GM19099 (cell line): ENCODE measurements around the gene FKTN.

Source experiments
- POLR2A ChIP-seq: IDR thresholded peaks from 3 replicates; pipeline ENCODE4 v1.6.1; 2011; ENCODE audit warnings: low read depth; ENCODE audit not compliant: insufficient read length; ENCODE audit errors: extremely low read depth

FKTN gene

GRCh38 chr9:105632807-105633206 is 74.9 kb downstream of the FKTN start:
- no peak for TF ChIP-seq POLR2A

GRCh38 chr9:105633411-105633810 is 75.5 kb downstream of the FKTN start:
- no peak for TF ChIP-seq POLR2A

GRCh38 chr9:105636331-105636730 is 78.4 kb downstream of the FKTN start:
- no peak for TF ChIP-seq POLR2A

- no peak for TF ChIP-seq POLR2A
Observed at GRCh38 chr9:105637787-105638395, 80.0 kb downstream of the FKTN start.

GRCh38 chr9:105639936-105640335 is 82.0 kb downstream of the FKTN start:
- TF ChIP-seq POLR2A, result no peak

GRCh38 chr9:105643795-105644194 is 85.9 kb downstream of the FKTN start:
- no peak for TF ChIP-seq POLR2A

- TF ChIP-seq POLR2A, result no peak
Observed at GRCh38 chr9:105646879-105647594, 89.1 kb downstream of the FKTN start.

GRCh38 chr9:105647595-105648349 is 89.8 kb downstream of the FKTN start:
- no peak for TF ChIP-seq POLR2A

GRCh38 chr9:105651806-105652205 is 93.9 kb downstream of the FKTN start:
- TF ChIP-seq POLR2A, result no peak

GRCh38 chr9:105656131-105656921 is 98.4 kb downstream of the FKTN start:
- no peak for TF ChIP-seq POLR2A

GRCh38 chr9:105658351-105658750 is 100.4 kb downstream of the FKTN start:
- no peak for TF ChIP-seq POLR2A

- TF ChIP-seq POLR2A, result no peak
Observed at GRCh38 chr9:105661011-105661410, 103.1 kb downstream of the FKTN start.

- no peak for TF ChIP-seq POLR2A
Observed at GRCh38 chr9:105662184-105663104, 104.5 kb downstream of the FKTN start, which contains the start of gene TAL2. TAL2 (plus strand) TSS chr9:105662457; CDS start chr9:105662497, 40 bp downstream.

- TF ChIP-seq POLR2A, result no peak
Observed at GRCh38 chr9:105663914-105664313, 106.0 kb downstream of the FKTN start.
